GM19351 (cell line): ENCODE results near the gene P2RY2.

Experiments
- ATAC-seq: cut with Tn5 transposase; IDR thresholded peaks from one replicate; pipeline ENCODE4 v1.9.1; 2021; ENCODE audit warnings: mild to moderate bottlenecking, moderate library complexity; ENCODE audit not compliant: unreplicated experiment

Gene P2RY2

GRCh38 chr11:73218106-73218829 lies at the start of gene P2RY2:
Gene P2RY2, plus strand, starts transcription at chr11:73218281. Its CDS starts 15,879 bp downstream, at chr11:73234160.
- no peak for ATAC-seq

GRCh38 chr11:73168925-73169579 lies 49.0 kb upstream of the P2RY2 start:
- no peak for ATAC-seq

GRCh38 chr11:73170140-73170539 lies 47.9 kb upstream of the P2RY2 start:
- ATAC-seq: no peak

- no peak for ATAC-seq
These were observed 46.5 kb upstream of the P2RY2 start for GRCh38 chr11:73171436-73172161.

GRCh38 chr11:73172992-73173656 lies 45.0 kb upstream of the P2RY2 start:
- no peak for ATAC-seq

GRCh38 chr11:73173755-73174494 lies 44.2 kb upstream of the P2RY2 start:
- no peak for ATAC-seq

GRCh38 chr11:73174495-73174791 lies 43.6 kb upstream of the P2RY2 start:
- no peak for ATAC-seq

GRCh38 chr11:73175551-73176144 lies 42.4 kb upstream of the P2RY2 start:
- no peak for ATAC-seq

GRCh38 chr11:73176145-73176873 lies 41.8 kb upstream of the P2RY2 start:
- no peak for ATAC-seq

- ATAC-seq: no peak
These were observed 41.3 kb upstream of the P2RY2 start for GRCh38 chr11:73176874-73177155.

- ATAC-seq: no peak
These were observed 40.7 kb upstream of the P2RY2 start for GRCh38 chr11:73177380-73177777.

- ATAC-seq: peak; percentile 78
These were observed 40.1 kb upstream of the P2RY2 start for GRCh38 chr11:73177778-73178539.

- no peak for ATAC-seq
These were observed 39.4 kb upstream of the P2RY2 start for GRCh38 chr11:73178681-73179080.

GRCh38 chr11:73182824-73183321 lies 35.2 kb upstream of the P2RY2 start:
- ATAC-seq: no peak

GRCh38 chr11:73184953-73185671 lies 33.0 kb upstream of the P2RY2 start:
- no peak for ATAC-seq

- no peak for ATAC-seq
These were observed 32.3 kb upstream of the P2RY2 start for GRCh38 chr11:73185680-73186293.

- ATAC-seq: no peak
These were observed 31.7 kb upstream of the P2RY2 start for GRCh38 chr11:73186294-73186850.

GRCh38 chr11:73186886-73187285 lies 31.2 kb upstream of the P2RY2 start:
- ATAC-seq: no peak
